Measurements from ENCODE around the gene TMIGD3. TPM values are rescaled to one million over a fixed set of nuclear protein-coding genes. Genes with fewer than 3 reads are reported as not detected.
A peak's percentile ranks its signal among the peaks of the same experiment; 100 is the strongest.

The TMIGD3 gene
- total RNA-seq, 1 donor from 2014 or later: 9.0 TPM

GRCh38 chr1:111450185-111450584 lies 53.2 kb downstream of the TMIGD3 start:
- Histone ChIP-seq H3K4me1 (peaks cover 62% of the 10 kb centered on the region), H3K4me3 (peak overlapping the region; percentile 91), H3K36me3 (peaks cover 39% of the 10 kb centered on the region), H3K9me3 (no peaks in the 10 kb centered on the region), H3K27me3 (ENCODE audit: low read depth) (no peaks in the 10 kb centered on the region), H3K27ac (peak overlapping the region; percentile 83)
- ATAC-seq (no peak), DNase-seq (no peak)
- no peak for TF ChIP-seq CTCF (IDR thresholded peaks at IDR 0.05)
- intact Hi-C loops (cut with DNase I): no loop called here

- H3K4me3 ChIP-seq: peak overlapping the region; percentile 91
- peak overlapping the region; percentile 83 for H3K27ac ChIP-seq
- no peaks in the 10 kb centered on the region for H3K27me3 ChIP-seq (ENCODE audit: low read depth)
- ATAC-seq: no peak
- H3K9me3 ChIP-seq: no peaks in the 10 kb centered on the region
- peaks cover 62% of the 10 kb centered on the region for H3K4me1 ChIP-seq
- intact Hi-C loops (cut with DNase I): no loop called here
- peaks cover 39% of the 10 kb centered on the region for H3K36me3 ChIP-seq
- no peak for DNase-seq
- no peak for TF ChIP-seq CTCF (IDR thresholded peaks at IDR 0.05)
These were observed 53.8 kb downstream of the TMIGD3 start for GRCh38 chr1:111449703-111450017.

- Histone ChIP-seq H3K36me3 (peaks cover 39% of the 10 kb centered on the region), H3K4me1 (peaks cover 62% of the 10 kb centered on the region)
These were observed 54.3 kb downstream of the TMIGD3 start, which contains the start of the genes ATP5PB and WDR77 for GRCh38 chr1:111448918-111449702. TSS of gene ATP5PB (plus strand) at chr1:111449464. CDS start at chr1:111449542, 78 bp downstream. TSS of gene WDR77 (minus strand) at chr1:111449256. CDS start at chr1:111449169, 87 bp downstream.

GRCh38 chr1:111448482-111448917 lies 54.9 kb downstream of the TMIGD3 start:
- Histone ChIP-seq H3K9me3 (no peaks in the 10 kb centered on the region), H3K4me3 (peak overlapping the region; percentile 91), H3K4me1 (peaks cover 57% of the 10 kb centered on the region), H3K27me3 (ENCODE audit: low read depth) (no peaks in the 10 kb centered on the region), H3K27ac (peak overlapping the region; percentile 83), H3K36me3 (peaks cover 39% of the 10 kb centered on the region)
- ATAC-seq: peak; percentile 47 to 62
- no peak for DNase-seq
- intact Hi-C loops (cut with DNase I): no loop called here
- no peak for TF ChIP-seq CTCF (IDR thresholded peaks at IDR 0.05)

More at GRCh38 chr1:111448918-111449702, 54.3 kb downstream of the TMIGD3 start, which contains the start of the genes ATP5PB and WDR77:
- H3K9me3 ChIP-seq: no peaks in the 10 kb centered on the region
- peak within 1 kb of the TSS; percentile 83 for H3K27ac ChIP-seq
- H3K27me3 ChIP-seq (ENCODE audit: low read depth): no peaks in the 10 kb centered on the region
- no peak for TF ChIP-seq CTCF (IDR thresholded peaks at IDR 0.05)
- peak; percentile 95 for DNase-seq
- H3K4me3 ChIP-seq: peak within 1 kb of the TSS; percentile 91
- peak; percentile 98 for ATAC-seq
- intact Hi-C loops (cut with DNase I): no loop called here

- ATAC-seq (no peak), DNase-seq (no peak)
- H3K36me3 ChIP-seq: peaks cover 45% of the 10 kb centered on the region
- no peak for TF ChIP-seq CTCF (IDR thresholded peaks at IDR 0.05)
- intact Hi-C loops (cut with DNase I): no loop called here
- peak overlapping the region; percentile 91 for H3K4me3 ChIP-seq
- no peak overlapping the region for H3K27ac ChIP-seq
- H3K9me3 ChIP-seq: no peaks in the 10 kb centered on the region
- peaks cover 46% of the 10 kb centered on the region for H3K4me1 ChIP-seq
- no peaks in the 10 kb centered on the region for H3K27me3 ChIP-seq (ENCODE audit: low read depth)
These were observed 56.2 kb downstream of the TMIGD3 start for GRCh38 chr1:111446967-111447892.

Measured in lower lobe of right lung (tissue), 2 donors.